Activated naive CD8-positive, alpha-beta T cell treated with anti-CD3 and anti-CD28 coated beads, Interleukin-2, amount 50 U/mL, for 24 hours (primary cell): Measurements from ENCODE around the gene SNAPIN.

Source experiments
- ATAC-seq: fragments of 150-1000 bp; cut with Tn5 transposase; one replicate; pipeline ENCODE4 v1.10.0; 2021
- DNase-seq: peaks from one replicate; pipeline ENCODE4 v3.0.0; 2021
- H3K27ac Mint-ChIP-seq: one replicate; pipeline ENCODE4 v1.8.0; 2021; ENCODE audit warnings: mild to moderate bottlenecking, mixed read lengths
- H3K27me3 Mint-ChIP-seq: one replicate; pipeline ENCODE4 v1.8.0; 2021; ENCODE audit warnings: mixed read lengths
- H3K36me3 Mint-ChIP-seq: one replicate; pipeline ENCODE4 v1.8.0; 2021; ENCODE audit warnings: low read depth, mixed read lengths
- H3K4me1 Mint-ChIP-seq: one replicate; pipeline ENCODE4 v1.8.0; 2021; ENCODE audit warnings: mixed read lengths
- H3K4me3 Mint-ChIP-seq: one replicate; pipeline ENCODE4 v1.8.0; 2021; ENCODE audit warnings: mild to moderate bottlenecking, moderate library complexity, mixed read lengths
- H3K9me3 Mint-ChIP-seq: one replicate; pipeline ENCODE4 v1.8.0; 2021; ENCODE audit warnings: mixed read lengths

SNAPIN gene

DNA sequence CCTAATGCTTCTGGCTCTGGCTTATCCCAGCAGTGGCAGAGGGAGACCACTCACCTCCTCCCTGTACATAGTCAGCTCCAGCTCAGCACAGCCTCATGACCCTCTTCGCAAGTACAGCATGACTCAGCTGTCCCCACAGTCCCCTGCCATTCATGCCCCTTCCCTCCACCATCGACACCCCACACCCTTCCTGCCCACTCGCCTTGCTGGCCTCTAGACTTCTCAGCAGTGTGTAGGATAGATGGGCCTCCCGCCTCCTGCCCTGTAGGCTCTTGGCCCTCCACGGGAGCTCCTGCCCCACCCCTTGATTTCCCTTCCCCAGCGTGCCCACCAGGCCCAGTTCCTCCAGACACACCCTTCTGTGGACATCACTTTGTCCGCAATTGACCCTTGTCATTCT lies 29.8 kb downstream of the SNAPIN start:
- peaks cover 3% of the 10 kb centered on the region for H3K4me1 Mint-ChIP-seq
- H3K36me3 Mint-ChIP-seq = no peaks in the 10 kb centered on the region
- H3K4me3 Mint-ChIP-seq = no peak overlapping the region
- DNase-seq (no peak), ATAC-seq (no peak)
- H3K27ac Mint-ChIP-seq = no peak overlapping the region
- no peaks in the 10 kb centered on the region for H3K9me3 Mint-ChIP-seq
- peaks cover 4% of the 10 kb centered on the region for H3K27me3 Mint-ChIP-seq

DNA sequence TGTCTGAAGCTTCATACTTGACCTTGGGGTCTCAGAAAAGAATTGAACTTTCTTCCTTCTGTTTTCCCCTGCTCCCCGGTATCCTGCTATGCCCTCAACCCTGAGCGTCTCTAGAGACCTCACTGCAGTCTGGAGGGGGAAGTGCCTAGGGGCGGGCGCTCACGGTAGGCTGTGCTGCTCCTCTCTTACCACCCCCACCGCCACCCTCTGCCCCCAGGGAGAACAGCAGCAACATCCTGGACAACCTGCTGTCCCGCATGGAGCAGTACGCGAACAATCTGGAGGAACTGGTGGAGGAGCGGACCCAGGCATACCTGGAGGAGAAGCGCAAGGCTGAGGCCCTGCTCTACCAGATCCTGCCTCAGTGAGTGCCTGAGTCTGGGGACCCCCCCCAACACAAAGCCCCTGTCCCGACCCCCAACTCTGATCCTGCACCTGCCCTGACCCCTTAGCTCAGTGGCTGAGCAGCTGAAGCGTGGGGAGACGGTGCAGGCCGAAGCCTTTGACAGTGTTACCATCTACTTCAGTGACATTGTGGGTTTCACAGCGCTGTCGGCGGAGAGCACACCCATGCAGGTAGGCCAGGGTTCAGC lies 30.3 kb downstream of the SNAPIN start:
- Mint-ChIP-seq H3K9me3 (no peaks in the 10 kb centered on the region), H3K4me1 (peaks cover 3% of the 10 kb centered on the region), H3K36me3 (no peaks in the 10 kb centered on the region), H3K4me3 (no peak overlapping the region), H3K27ac (no peak overlapping the region), H3K27me3 (peaks cover 3% of the 10 kb centered on the region)
- no peak for DNase-seq
- ATAC-seq = no peak

DNA sequence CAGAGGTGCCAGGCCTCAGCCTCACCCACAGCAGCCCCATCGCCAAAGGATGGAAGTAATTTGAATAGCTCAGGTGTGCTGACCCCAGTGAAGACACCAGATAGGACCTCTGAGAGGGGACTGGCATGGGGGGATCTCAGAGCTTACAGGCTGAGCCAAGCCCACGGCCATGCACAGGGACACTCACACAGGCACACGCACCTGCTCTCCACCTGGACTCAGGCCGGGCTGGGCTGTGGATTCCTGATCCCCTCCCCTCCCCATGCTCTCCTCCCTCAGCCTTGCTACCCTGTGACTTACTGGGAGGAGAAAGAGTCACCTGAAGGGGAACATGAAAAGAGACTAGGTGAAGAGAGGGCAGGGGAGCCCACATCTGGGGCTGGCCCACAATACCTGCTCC lies 35.0 kb downstream of the SNAPIN start:
- no peak overlapping the region for H3K4me3 Mint-ChIP-seq
- no peaks in the 10 kb centered on the region for H3K9me3 Mint-ChIP-seq
- no peaks in the 10 kb centered on the region for H3K36me3 Mint-ChIP-seq
- no peak for ATAC-seq
- H3K27ac Mint-ChIP-seq = no peak overlapping the region
- peaks cover 8% of the 10 kb centered on the region for H3K4me1 Mint-ChIP-seq
- DNase-seq = no peak
- peaks cover 2% of the 10 kb centered on the region for H3K27me3 Mint-ChIP-seq

DNA sequence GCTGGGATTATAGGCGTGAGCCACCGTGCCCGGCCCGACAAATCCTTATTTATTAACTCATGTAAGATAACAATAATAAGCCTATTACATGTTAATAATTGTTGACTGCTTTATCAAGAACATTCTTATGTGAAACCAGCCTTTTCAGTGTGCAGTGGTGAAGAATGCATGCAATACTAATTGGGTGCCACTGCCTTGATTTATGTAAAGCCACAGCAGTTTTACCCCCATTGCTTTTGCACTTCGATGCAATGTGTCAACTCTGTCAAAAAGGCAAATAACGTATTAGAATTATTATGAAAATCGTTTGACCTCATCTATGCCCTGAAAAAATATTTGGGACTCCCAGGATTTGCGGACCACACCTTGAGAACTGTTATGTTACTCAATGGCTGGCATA lies 38.2 kb downstream of the SNAPIN start:
- Mint-ChIP-seq H3K9me3 (no peaks in the 10 kb centered on the region), H3K4me1 (peaks cover 4% of the 10 kb centered on the region), H3K27me3 (peaks cover 2% of the 10 kb centered on the region), H3K4me3 (no peak overlapping the region), H3K36me3 (no peaks in the 10 kb centered on the region), H3K27ac (no peak overlapping the region)
- ATAC-seq = no peak
- DNase-seq = no peak

DNA sequence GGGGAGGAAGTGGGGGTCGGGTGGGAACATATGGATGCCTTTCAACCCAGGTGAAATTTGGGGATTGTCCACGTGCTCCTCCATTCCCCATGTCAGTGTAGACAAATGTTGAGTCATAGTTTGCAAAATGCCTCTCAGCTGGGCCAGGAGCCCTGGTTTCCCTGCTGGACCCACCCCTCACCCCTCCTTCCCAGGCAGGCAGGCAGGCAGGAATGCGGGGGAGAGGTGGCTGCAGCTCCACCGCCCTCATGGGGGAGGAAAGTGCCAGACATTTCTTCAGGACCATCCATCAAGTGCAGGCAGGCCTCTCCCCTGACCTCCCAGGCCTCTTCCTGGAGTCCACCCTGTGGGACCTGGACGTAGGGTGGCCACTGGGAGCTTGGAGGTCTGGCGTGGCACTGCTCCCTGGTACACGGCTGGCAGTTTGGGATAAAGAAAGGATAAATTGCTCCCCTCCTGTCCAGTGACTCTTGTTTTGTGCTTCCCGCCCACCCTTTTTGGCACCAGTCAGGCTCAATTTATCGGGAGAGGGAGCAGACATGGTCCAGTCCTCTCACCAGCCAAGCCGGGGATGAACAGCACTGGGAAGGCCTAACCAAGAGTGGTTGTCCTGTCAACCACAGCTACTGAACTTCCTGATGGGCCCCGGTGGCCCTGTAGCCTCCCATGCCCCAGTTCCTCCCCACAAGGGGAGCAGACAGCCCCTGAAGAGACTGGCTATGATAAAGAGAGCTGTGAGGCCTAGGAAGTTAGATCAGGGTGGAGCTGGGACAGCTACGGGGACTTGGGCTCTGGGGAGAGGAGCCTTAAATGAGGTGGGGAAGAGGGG lies 38.9 kb downstream of the SNAPIN start:
- DNase-seq (no peak), ATAC-seq (no peak)
- peaks cover 2% of the 10 kb centered on the region for H3K27me3 Mint-ChIP-seq

DNA sequence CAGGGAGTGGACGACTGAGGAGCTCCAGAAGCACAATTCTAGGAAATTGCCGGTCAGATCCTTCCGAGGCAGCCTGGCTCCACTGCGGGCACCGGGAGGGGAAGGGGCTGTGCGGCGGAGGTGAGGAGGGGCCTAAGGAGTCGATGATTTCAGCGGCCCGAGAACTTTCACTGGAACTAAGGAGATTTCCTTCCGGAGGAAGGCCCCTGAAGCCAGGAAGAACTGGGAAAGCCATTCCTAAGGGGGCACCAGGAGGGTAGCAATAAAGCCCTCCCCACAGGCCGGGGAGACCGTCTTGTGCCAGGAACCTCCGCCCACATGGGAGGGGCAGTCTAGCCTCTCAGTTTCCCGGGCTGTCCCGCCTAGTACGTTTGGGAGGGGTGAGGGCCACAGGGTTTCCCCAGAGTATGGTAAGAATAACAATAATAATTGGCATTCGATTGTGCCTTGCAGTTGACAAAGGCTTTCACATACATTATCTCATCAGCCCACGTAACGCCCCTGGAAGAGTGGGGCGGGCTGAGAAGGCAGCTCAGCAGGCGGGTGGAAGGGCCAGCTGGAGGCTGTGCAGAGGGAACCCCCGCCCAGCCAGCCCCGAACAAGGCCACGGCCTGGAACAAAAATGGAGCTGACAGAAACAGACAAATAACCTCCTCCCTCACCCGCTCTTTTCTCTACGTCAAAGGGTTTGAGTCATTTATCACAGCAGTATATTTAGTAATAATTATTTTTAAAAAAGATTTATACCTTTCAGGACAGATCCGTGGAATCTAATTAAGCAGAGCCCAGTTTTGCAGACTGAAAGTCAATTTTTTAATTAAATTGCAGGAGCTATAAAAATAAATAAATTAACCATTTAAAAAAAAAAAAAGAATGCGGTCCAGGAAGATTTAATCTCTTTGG lies 39.8 kb downstream of the SNAPIN start:
- Mint-ChIP-seq H3K36me3 (no peaks in the 10 kb centered on the region), H3K27ac (no peak overlapping the region), H3K27me3 (peaks cover 2% of the 10 kb centered on the region), H3K4me1 (peaks cover 4% of the 10 kb centered on the region), H3K9me3 (no peaks in the 10 kb centered on the region), H3K4me3 (no peak overlapping the region)
- no peak for DNase-seq
- ATAC-seq = no peak

More for the DNA sequence above, 38.9 kb downstream of the SNAPIN start:
- Mint-ChIP-seq H3K36me3 (no peaks in the 10 kb centered on the region), H3K9me3 (no peaks in the 10 kb centered on the region), H3K4me3 (no peak overlapping the region), H3K4me1 (peaks cover 4% of the 10 kb centered on the region), H3K27ac (no peak overlapping the region)

DNA sequence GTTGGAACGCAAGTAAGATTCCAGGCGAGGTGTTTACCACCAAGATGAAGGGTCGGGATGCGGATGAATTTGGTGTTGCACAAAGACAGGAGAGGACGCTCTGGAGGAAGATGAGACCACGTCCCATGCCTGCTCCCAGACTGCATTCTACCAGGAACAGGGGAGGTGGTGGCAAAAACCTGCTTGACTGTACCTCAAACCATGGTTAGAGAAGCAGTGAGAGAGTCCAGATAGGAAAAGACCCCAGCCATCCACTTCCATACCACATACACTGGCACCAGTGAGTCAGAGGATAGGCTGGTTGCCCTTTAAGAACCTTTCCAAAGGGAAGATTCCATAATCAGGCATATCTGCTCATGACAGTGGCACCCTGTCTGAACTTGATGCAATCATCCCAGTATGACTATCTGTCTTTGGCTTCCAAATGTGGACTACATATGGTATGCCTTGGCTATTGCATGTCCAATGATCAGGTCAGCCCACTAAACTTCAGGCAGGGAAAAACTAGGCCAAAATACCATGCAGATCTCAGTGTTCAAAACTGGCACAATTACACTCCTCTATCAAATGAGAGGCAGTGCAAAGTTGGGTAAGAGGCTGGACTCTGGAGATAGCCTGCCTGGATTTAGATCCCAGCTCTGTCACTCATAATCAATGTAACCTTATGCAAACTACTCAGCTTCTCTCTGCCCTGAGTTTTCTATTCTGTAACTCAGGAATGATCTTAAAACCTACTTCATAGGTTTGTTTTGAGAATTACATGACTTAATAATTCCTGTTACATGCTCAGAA lies 40.6 kb downstream of the SNAPIN start:
- no peak for ATAC-seq
- Mint-ChIP-seq H3K4me3 (no peak overlapping the region), H3K27ac (no peak overlapping the region), H3K27me3 (peaks cover 2% of the 10 kb centered on the region), H3K36me3 (no peaks in the 10 kb centered on the region), H3K9me3 (no peaks in the 10 kb centered on the region), H3K4me1 (peaks cover 4% of the 10 kb centered on the region)
- no peak for DNase-seq

DNA sequence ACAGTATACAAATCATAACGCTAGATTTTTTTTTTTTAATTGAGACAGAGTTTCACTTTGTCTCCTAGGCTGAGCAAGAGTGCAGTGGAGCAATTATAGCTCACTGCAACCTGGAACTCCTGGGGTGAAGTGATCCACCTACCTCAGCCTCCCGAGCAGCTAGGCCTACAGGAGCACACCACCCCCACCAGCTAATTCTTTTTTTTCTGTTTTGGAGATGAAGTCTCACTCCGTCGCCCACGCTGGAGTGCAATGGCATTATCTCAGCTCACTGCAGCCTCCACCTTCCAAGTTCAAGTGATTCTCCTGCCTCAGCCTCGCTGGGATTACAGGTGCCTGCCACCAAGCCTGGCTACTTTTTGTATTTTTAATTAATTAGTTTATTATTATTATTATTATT lies 41.3 kb downstream of the SNAPIN start:
- no peaks in the 10 kb centered on the region for H3K36me3 Mint-ChIP-seq
- H3K27ac Mint-ChIP-seq = no peak overlapping the region
- peaks cover 4% of the 10 kb centered on the region for H3K4me1 Mint-ChIP-seq
- ATAC-seq (no peak), DNase-seq (no peak)
- H3K4me3 Mint-ChIP-seq = no peak overlapping the region
- no peaks in the 10 kb centered on the region for H3K9me3 Mint-ChIP-seq
- H3K27me3 Mint-ChIP-seq = peaks cover 2% of the 10 kb centered on the region

DNA sequence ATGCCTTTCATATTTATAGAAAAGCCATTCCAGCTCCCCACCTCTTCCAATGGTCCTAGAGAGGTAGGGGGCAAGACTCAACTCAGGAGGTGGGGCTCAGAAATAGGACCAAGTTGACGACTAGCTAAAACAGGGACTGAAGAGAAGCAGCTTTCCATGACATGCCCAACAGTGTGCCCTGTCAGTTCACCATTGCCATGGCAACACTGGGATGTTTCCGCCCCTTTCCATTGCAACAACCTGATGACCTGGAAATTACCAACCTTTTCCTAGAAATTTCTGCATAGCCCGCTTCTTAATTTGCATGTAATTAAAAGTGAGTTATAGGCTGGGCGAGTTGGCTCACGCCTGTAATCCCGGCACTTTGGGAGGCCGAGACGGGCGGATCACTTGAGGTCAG lies 47.0 kb downstream of the SNAPIN start:
- no peak overlapping the region for H3K4me3 Mint-ChIP-seq
- H3K27ac Mint-ChIP-seq = no peak overlapping the region
- H3K36me3 Mint-ChIP-seq = no peaks in the 10 kb centered on the region
- H3K9me3 Mint-ChIP-seq = no peaks in the 10 kb centered on the region
- H3K27me3 Mint-ChIP-seq = no peaks in the 10 kb centered on the region
- no peaks in the 10 kb centered on the region for H3K4me1 Mint-ChIP-seq
- ATAC-seq (no peak), DNase-seq (no peak)

DNA sequence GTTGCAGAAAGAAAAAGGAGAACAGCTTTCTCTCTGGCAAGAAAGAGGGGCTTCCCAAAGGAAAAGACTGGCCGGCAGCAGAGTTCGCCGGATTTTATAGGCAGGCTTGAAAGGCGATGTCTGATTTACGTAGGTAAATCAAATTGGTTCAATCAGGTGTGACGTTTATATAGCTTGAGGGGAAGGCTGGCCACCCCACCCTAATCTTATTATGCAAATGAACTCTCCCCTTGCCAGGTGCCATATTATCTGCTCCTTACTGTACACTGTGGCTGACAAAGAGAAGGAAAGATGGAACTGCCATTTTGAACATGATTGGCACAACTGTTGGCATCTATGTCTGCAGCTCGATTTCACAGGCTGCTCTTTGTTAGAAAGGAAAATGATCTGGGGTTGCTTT lies 52.5 kb downstream of the SNAPIN start:
- H3K27ac Mint-ChIP-seq = no peak overlapping the region
- H3K9me3 Mint-ChIP-seq = no peaks in the 10 kb centered on the region
- DNase-seq (no peak), ATAC-seq (no peak)
- no peaks in the 10 kb centered on the region for H3K4me1 Mint-ChIP-seq
- peaks cover 4% of the 10 kb centered on the region for H3K27me3 Mint-ChIP-seq
- H3K4me3 Mint-ChIP-seq = no peak overlapping the region
- H3K36me3 Mint-ChIP-seq = no peaks in the 10 kb centered on the region
